HEK293 (cell line): ENCODE results near the gene CDCA7.

ENCODE experiments used
- GFI1B ChIP-seq: fragments of 450-650 bp; formaldehyde crosslinking; IDR thresholded peaks from 2 replicates; pipeline ENCODE4 v1.5.1; 2016; ENCODE audit warnings: missing biosample characterization, missing genetic modification characterization
- MEIS1 ChIP-seq: sonication (generic); formaldehyde crosslinking; IDR thresholded peaks from 2 replicates; pipeline ENCODE4 v1.8.1; 2022; ENCODE audit warnings: missing genetic modification reagents, mild to moderate bottlenecking, borderline replicate concordance
- TCF7L2 ChIP-seq: IDR thresholded peaks from 2 replicates; pipeline ENCODE4 v1.6.1; 2011; ENCODE audit warnings: low read depth, mild to moderate bottlenecking, inconsistent platforms, low read length, moderate library complexity, borderline replicate concordance
- YY2 ChIP-seq: fragments of 450-650 bp; formaldehyde crosslinking; IDR thresholded peaks from 2 replicates; pipeline ENCODE4 v1.5.1; 2016; ENCODE audit warnings: missing biosample characterization, missing genetic modification characterization
- ZBTB8A ChIP-seq: fragments of 450-650 bp; formaldehyde crosslinking; IDR thresholded peaks from 2 replicates; pipeline ENCODE4 v1.5.1; 2016; ENCODE audit warnings: missing biosample characterization, missing genetic modification characterization
- ZIC2 ChIP-seq: fragments of 450-650 bp; formaldehyde crosslinking; IDR thresholded peaks from 2 replicates; pipeline ENCODE4 v1.5.1; 2016; ENCODE audit warnings: missing biosample characterization, missing genetic modification characterization
- ZNF248 ChIP-seq: fragments of 450-650 bp; formaldehyde crosslinking; IDR thresholded peaks from 2 replicates; pipeline ENCODE4 v1.5.1; 2017; ENCODE audit warnings: missing biosample characterization, missing genetic modification characterization
- ZNF354C ChIP-seq: fragments of 450-650 bp; formaldehyde crosslinking; IDR thresholded peaks from 2 replicates; pipeline ENCODE4 v1.5.1; 2016; ENCODE audit warnings: missing biosample characterization, missing genetic modification characterization, low read depth, borderline replicate concordance
- ZNF558 ChIP-seq: fragments of 450-650 bp; formaldehyde crosslinking; IDR thresholded peaks from 2 replicates; pipeline ENCODE4 v1.5.1; 2016; ENCODE audit warnings: missing biosample characterization, missing genetic modification characterization
- ZNF76 ChIP-seq: fragments of 450-650 bp; formaldehyde crosslinking; IDR thresholded peaks from 2 replicates; pipeline ENCODE4; 2016; ENCODE audit warnings: low read depth, missing biosample characterization, missing genetic modification characterization, borderline replicate concordance
- TF ChIP-seq, protein P1 (sequence below): fragments of 450-650 bp; formaldehyde crosslinking; IDR thresholded peaks from 2 replicates; pipeline ENCODE4 v1.5.1; 2016; ENCODE audit warnings: missing biosample characterization, missing genetic modification characterization, low read depth
- TF ChIP-seq, protein P2 (sequence below): fragments of 450-650 bp; formaldehyde crosslinking; IDR thresholded peaks from 2 replicates; pipeline ENCODE4 v1.5.1; 2016; ENCODE audit warnings: missing biosample characterization, missing genetic modification characterization
- TF ChIP-seq, protein P3 (sequence below): fragments of 450-650 bp; formaldehyde crosslinking; IDR thresholded peaks from 2 replicates; pipeline ENCODE4 v1.5.1; 2016; ENCODE audit warnings: missing biosample characterization, missing genetic modification characterization
- TF ChIP-seq, protein P4 (sequence below): fragments of 450-650 bp; formaldehyde crosslinking; IDR thresholded peaks from 2 replicates; pipeline ENCODE4 v1.5.1; 2017; ENCODE audit warnings: missing biosample characterization, missing genetic modification characterization

DNA sequence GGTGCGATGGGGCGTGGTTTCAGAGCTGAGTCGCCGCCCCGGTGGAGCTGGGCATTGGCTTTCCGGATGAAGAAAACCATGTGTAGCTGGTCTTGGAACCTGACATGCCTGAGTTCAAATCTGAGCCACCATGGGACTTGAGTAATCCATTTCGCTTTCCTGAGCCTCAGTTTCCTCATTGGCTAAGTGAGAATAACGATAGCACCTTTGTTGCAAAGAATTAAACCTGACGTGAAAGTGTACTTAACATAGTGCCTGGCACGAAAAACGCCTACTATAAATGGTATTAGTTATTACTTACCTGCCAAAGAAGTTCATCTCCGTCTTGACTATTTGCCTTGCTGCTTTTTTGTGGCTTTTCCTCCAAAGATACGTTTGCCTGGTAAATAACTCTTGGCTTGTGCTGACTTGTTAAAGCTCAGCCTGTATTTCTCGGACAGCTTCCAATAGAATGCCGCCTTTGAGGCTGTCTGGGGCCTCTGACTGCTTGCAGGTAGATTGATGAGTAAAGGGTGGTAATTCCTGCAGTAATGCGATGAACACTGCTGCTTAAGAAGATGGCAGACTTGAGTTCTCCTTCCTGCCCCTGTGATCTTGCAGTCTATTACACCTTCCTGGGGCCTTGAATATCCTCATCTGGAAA, 1.3 kb downstream of the CDCA7 start:
- no peak for TF ChIP-seq ZNF558
- no peak for TF ChIP-seq TCF7L2
- no peak for TF ChIP-seq ZNF248 (tag by site-specific recombination)
- no peak for TF ChIP-seq ZNF76 (tag by site-specific recombination)
- TF ChIP-seq, protein P1, sequence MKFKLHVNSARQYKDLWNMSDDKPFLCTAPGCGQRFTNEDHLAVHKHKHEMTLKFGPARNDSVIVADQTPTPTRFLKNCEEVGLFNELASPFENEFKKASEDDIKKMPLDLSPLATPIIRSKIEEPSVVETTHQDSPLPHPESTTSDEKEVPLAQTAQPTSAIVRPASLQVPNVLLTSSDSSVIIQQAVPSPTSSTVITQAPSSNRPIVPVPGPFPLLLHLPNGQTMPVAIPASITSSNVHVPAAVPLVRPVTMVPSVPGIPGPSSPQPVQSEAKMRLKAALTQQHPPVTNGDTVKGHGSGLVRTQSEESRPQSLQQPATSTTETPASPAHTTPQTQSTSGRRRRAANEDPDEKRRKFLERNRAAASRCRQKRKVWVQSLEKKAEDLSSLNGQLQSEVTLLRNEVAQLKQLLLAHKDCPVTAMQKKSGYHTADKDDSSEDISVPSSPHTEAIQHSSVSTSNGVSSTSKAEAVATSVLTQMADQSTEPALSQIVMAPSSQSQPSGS (tag by site-specific recombination), result no peak
- TF ChIP-seq, protein P2, sequence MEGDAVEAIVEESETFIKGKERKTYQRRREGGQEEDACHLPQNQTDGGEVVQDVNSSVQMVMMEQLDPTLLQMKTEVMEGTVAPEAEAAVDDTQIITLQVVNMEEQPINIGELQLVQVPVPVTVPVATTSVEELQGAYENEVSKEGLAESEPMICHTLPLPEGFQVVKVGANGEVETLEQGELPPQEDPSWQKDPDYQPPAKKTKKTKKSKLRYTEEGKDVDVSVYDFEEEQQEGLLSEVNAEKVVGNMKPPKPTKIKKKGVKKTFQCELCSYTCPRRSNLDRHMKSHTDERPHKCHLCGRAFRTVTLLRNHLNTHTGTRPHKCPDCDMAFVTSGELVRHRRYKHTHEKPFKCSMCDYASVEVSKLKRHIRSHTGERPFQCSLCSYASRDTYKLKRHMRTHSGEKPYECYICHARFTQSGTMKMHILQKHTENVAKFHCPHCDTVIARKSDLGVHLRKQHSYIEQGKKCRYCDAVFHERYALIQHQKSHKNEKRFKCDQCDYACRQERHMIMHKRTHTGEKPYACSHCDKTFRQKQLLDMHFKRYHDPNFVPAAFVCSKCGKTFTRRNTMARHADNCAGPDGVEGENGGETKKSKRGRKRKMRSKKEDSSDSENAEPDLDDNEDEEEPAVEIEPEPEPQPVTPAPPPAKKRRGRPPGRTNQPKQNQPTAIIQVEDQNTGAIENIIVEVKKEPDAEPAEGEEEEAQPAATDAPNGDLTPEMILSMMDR (tag by site-specific recombination), result no peak
- no peak for TF ChIP-seq ZIC2 (tag by site-specific recombination)
- TF ChIP-seq ZBTB8A (tag by site-specific recombination), result no peak
- TF ChIP-seq ZNF354C (tag by site-specific recombination), result no peak
- no peak for TF ChIP-seq GFI1B
- TF ChIP-seq MEIS1, result no peak
- TF ChIP-seq YY2 (tag by site-specific recombination), result no peak
- TF ChIP-seq, protein P3, sequence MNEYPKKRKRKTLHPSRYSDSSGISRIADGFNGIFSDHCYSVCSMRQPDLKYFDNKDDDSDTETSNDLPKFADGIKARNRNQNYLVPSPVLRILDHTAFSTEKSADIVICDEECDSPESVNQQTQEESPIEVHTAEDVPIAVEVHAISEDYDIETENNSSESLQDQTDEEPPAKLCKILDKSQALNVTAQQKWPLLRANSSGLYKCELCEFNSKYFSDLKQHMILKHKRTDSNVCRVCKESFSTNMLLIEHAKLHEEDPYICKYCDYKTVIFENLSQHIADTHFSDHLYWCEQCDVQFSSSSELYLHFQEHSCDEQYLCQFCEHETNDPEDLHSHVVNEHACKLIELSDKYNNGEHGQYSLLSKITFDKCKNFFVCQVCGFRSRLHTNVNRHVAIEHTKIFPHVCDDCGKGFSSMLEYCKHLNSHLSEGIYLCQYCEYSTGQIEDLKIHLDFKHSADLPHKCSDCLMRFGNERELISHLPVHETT, result no peak
- TF ChIP-seq, protein P4, sequence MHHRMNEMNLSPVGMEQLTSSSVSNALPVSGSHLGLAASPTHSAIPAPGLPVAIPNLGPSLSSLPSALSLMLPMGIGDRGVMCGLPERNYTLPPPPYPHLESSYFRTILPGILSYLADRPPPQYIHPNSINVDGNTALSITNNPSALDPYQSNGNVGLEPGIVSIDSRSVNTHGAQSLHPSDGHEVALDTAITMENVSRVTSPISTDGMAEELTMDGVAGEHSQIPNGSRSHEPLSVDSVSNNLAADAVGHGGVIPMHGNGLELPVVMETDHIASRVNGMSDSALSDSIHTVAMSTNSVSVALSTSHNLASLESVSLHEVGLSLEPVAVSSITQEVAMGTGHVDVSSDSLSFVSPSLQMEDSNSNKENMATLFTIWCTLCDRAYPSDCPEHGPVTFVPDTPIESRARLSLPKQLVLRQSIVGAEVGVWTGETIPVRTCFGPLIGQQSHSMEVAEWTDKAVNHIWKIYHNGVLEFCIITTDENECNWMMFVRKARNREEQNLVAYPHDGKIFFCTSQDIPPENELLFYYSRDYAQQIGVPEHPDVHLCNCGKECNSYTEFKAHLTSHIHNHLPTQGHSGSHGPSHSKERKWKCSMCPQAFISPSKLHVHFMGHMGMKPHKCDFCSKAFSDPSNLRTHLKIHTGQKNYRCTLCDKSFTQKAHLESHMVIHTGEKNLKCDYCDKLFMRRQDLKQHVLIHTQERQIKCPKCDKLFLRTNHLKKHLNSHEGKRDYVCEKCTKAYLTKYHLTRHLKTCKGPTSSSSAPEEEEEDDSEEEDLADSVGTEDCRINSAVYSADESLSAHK (tag by site-specific recombination), result no peak
